Measurements from ENCODE around the gene DYNLRB1. TPM values are rescaled to one million over a fixed set of nuclear protein-coding genes. Genes with fewer than 3 reads are reported as not detected.
A peak's percentile ranks its signal among the peaks of the same experiment; 100 is the strongest.

DYNLRB1 gene
- total and polyA plus RNA-seq, 10 of the 15 experiments (the other 5 are each of a cell fraction or from before 2014, with no cell fraction given) = 87.9 to 313 (median 153) TPM

DNA sequence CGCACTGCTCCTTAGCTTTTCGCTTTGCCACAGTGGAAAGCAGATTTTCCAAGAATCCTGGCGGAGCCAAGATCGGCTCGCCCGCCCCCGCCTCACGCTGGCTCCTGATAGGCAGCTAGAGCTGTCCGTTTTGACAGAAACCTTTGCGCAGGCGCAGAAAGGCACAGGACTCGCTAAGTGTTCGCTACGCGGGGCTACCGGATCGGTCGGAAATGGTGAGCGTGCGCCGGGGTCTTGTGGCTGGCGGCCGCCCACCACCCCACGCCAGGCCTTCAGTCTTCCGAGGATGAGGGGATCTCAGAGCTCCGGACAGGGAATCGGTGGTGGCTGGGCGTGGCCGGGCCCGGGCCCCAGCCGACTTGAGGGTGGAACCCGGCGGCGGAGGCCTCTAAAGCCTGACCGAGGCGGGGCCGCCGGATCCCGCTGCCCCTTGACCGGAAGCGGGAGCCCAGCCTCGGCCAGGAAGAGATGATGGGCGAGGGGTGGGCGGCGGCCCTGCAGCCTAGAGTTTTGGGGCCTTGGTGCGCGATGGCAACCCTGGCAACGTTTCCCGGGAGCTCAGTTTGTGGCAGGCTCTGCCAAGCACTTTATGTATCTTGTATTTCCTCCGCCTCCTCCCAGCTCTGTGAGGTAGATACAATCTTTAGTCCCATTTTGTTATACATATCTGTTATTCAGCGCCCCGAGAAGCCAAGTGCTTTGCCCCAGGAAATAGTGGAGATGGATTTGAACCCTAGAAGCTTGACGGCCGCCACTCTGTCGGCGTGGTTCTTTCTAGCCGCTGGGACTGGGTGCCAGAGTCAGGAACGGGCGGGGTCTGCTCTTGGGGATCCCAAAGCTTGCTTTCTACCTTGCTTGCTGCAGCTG is at the start of gene DYNLRB1 (continued):
- TF ChIP-seq NKRF (conservative IDR thresholded peaks at IDR 0.05) (peak; percentile 74), GABPA (IDR thresholded peaks at IDR 0.05; ENCODE audit: low read depth) (peak; percentile 74; the same call in 1 of the 2 replicates), IKZF1 (conservative IDR thresholded peaks at IDR 0.05) (peak; percentile 99), HDAC6 (IDR thresholded peaks at IDR 0.05; ENCODE audit: unreplicated experiment) (no peak), TCF3 (IDR thresholded peaks at IDR 0.05; ENCODE audit: borderline replicate concordance, insufficient read depth, low read depth, low read length) (no peak), SREBF1 (IDR thresholded peaks at IDR 0.05; ENCODE audit: low read length) (no peak), IRF5 (IDR thresholded peaks at IDR 0.05; ENCODE audit: borderline replicate concordance) (no peak), E4F1 (IDR thresholded peaks at IDR 0.05; ENCODE audit: borderline replicate concordance, partially characterized antibody) (no peak), EGR1 (IDR thresholded peaks at IDR 0.05; ENCODE audit: borderline replicate concordance in 1 of 2, low read depth in 2 of 2, low read length in 2 of 2) (peak in 1 of 2 experiments; percentile 91; a peak in 2 of 3 replicates), BCL11A (IDR thresholded peaks at IDR 0.05; ENCODE audit: low read depth, low read length) (no peak), YY1 (IDR thresholded peaks at IDR 0.05; ENCODE audit: low read depth, low read length) (no peak), ZZZ3 (IDR thresholded peaks at IDR 0.05; ENCODE audit: control insufficient read depth, insufficient read length, low read depth) (no peak), ATF7 (IDR thresholded peaks at IDR 0.05; ENCODE audit: low read depth) (no peak)
- TF ChIP-seq, protein P1, sequence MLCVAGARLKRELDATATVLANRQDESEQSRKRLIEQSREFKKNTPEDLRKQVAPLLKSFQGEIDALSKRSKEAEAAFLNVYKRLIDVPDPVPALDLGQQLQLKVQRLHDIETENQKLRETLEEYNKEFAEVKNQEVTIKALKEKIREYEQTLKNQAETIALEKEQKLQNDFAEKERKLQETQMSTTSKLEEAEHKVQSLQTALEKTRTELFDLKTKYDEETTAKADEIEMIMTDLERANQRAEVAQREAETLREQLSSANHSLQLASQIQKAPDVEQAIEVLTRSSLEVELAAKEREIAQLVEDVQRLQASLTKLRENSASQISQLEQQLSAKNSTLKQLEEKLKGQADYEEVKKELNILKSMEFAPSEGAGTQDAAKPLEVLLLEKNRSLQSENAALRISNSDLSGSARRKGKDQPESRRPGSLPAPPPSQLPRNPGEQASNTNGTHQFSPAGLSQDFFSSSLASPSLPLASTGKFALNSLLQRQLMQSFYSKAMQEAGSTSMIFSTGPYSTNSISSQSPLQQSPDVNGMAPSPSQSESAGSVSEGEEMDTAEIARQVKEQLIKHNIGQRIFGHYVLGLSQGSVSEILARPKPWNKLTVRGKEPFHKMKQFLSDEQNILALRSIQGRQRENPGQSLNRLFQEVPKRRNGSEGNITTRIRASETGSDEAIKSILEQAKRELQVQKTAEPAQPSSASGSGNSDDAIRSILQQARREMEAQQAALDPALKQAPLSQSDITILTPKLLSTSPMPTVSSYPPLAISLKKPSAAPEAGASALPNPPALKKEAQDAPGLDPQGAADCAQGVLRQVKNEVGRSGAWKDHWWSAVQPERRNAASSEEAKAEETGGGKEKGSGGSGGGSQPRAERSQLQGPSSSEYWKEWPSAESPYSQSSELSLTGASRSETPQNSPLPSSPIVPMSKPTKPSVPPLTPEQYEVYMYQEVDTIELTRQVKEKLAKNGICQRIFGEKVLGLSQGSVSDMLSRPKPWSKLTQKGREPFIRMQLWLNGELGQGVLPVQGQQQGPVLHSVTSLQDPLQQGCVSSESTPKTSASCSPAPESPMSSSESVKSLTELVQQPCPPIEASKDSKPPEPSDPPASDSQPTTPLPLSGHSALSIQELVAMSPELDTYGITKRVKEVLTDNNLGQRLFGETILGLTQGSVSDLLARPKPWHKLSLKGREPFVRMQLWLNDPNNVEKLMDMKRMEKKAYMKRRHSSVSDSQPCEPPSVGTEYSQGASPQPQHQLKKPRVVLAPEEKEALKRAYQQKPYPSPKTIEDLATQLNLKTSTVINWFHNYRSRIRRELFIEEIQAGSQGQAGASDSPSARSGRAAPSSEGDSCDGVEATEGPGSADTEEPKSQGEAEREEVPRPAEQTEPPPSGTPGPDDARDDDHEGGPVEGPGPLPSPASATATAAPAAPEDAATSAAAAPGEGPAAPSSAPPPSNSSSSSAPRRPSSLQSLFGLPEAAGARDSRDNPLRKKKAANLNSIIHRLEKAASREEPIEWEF (IDR thresholded peaks at IDR 0.05; ENCODE audit: insufficient replicate concordance, low read depth, low read length) = no peak
